ENCODE data around the gene KIAA0408. TPM values are rescaled to one million over a fixed set of nuclear protein-coding genes. Genes with fewer than 3 reads are reported as not detected.
A peak's percentile ranks its signal among the peaks of the same experiment; 100 is the strongest.

The KIAA0408 gene
- total RNA-seq, 1 donor from 2014 or later = not detected

GRCh38 chr6:127471379-127472255 lies 12.4 kb upstream of the KIAA0408 start:
- intact Hi-C loops (cut with DNase I) = no loop called here
- no peaks in the 10 kb centered on the region for H3K27me3 ChIP-seq
- no peaks in the 10 kb centered on the region for H3K9me3 ChIP-seq
- no peaks in the 10 kb centered on the region for H3K4me1 ChIP-seq
- DNase-seq (ENCODE audit: low spot score in 2 of 2) = no peak
- H3K27ac ChIP-seq = no peak overlapping the region
- no peak for TF ChIP-seq CTCF (IDR thresholded peaks at IDR 0.05)
- H3K4me3 ChIP-seq = no peak overlapping the region
- H3K36me3 ChIP-seq = no peaks in the 10 kb centered on the region

- H3K27me3 ChIP-seq = no peaks in the 10 kb centered on the region
- H3K4me1 ChIP-seq = peaks cover 0 to 6% of the 10 kb centered on the region in 2 donors
- intact Hi-C loops (cut with DNase I) = loop anchor here (10.0 kb wide), 1 partner anchor 164 kb away; no protein-coding TSS in a partner anchor
- no peak for TF ChIP-seq CTCF (IDR thresholded peaks at IDR 0.05)
- H3K4me3 ChIP-seq = no peak overlapping the region
- no peaks in the 10 kb centered on the region for H3K9me3 ChIP-seq
- no peak overlapping the region for H3K27ac ChIP-seq
- no peaks in the 10 kb centered on the region for H3K36me3 ChIP-seq
- no peak for DNase-seq (ENCODE audit: low spot score in 2 of 2)
Observed at GRCh38 chr6:127468936-127469335, 9.7 kb upstream of the KIAA0408 start.

GRCh38 chr6:127466416-127466815 lies 7.2 kb upstream of the KIAA0408 start:
- intact Hi-C loops (cut with DNase I) = loop anchor here (10.0 kb wide), 1 partner anchor 162 kb away; no protein-coding TSS in a partner anchor

GRCh38 chr6:127464881-127465459 lies 5.8 kb upstream of the KIAA0408 start:
- Histone ChIP-seq H3K4me1 (peaks cover 0 to 9% of the 10 kb centered on the region in 2 donors), H3K27me3 (no peaks in the 10 kb centered on the region), H3K36me3 (no peaks in the 10 kb centered on the region), H3K27ac (peak overlapping the region; percentile 59 to 63), H3K4me3 (no peak overlapping the region), H3K9me3 (no peaks in the 10 kb centered on the region)
- intact Hi-C loops (cut with DNase I) = loop anchor here (2.0 to 10.0 kb wide), 4 partner anchors 44 to 160 kb away; no protein-coding TSS in a partner anchor
- DNase-seq (ENCODE audit: low spot score in 2 of 2) = peak in 1 of 2 donors; percentile 75
- peak; percentile 56 to 76 (median 63) for TF ChIP-seq CTCF (IDR thresholded peaks at IDR 0.05)

More at GRCh38 chr6:127466416-127466815, 7.2 kb upstream of the KIAA0408 start:
- Histone ChIP-seq H3K27me3 (no peaks in the 10 kb centered on the region), H3K36me3 (no peaks in the 10 kb centered on the region), H3K27ac (no peak overlapping the region), H3K9me3 (no peaks in the 10 kb centered on the region), H3K4me1 (peaks cover 0 to 9% of the 10 kb centered on the region in 2 donors), H3K4me3 (no peak overlapping the region)
- no peak for DNase-seq (ENCODE audit: low spot score in 2 of 2)
- no peak for TF ChIP-seq CTCF (IDR thresholded peaks at IDR 0.05)

- Histone ChIP-seq H3K4me3 (no peak overlapping the region), H3K36me3 (no peaks in the 10 kb centered on the region), H3K9me3 (no peaks in the 10 kb centered on the region), H3K4me1 (peaks cover 0 to 9% of the 10 kb centered on the region in 2 donors), H3K27me3 (no peaks in the 10 kb centered on the region), H3K27ac (peak overlapping the region; percentile 59 to 79)
- DNase-seq (ENCODE audit: low spot score in 2 of 2) = no peak
- TF ChIP-seq CTCF (IDR thresholded peaks at IDR 0.05) = no peak
- intact Hi-C loops (cut with DNase I) = loop anchor here (2.0 to 10.0 kb wide), 4 partner anchors 44 to 160 kb away; no protein-coding TSS in a partner anchor
Observed at GRCh38 chr6:127464161-127464880, 5.1 kb upstream of the KIAA0408 start.

Data from ascending aorta (tissue), 2 donors.